ENCODE measurements around the gene TUT7.

The TUT7 gene

DNA sequence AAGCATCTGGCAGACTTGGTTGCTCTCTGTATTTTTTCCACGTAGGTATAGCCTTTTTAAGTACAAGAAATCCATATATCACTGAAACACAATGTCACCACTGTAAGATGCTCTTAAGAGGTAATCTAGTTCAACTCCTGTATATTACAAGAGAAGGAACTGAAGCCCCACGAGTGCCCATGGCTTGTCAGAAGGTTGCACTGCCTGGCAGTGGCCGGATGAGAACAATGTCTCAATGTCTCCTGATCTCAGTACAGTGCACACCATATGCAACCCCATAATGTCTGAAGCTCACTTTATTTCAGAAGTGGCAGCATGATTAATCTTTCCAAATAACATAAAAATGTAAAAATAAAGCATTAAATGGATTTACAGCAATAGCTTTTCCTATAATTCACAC is 27.7 kb downstream of the TUT7 start:
- ChIA-PET CTCF (interaction anchor here (0.6 to 1.0 kb wide), 3 partner anchors 21 to 38 kb away, joined by 3 read pairs; no protein-coding TSS in a partner anchor), POLR2A (no interaction called here)
- TF ChIP-seq ZNF629 (tag by site-specific recombination; IDR thresholded peaks at IDR 0.05) (no peak), YY1 (tag by site-specific recombination; IDR thresholded peaks at IDR 0.05) (no peak), ZNF174 (tag by site-specific recombination; IDR thresholded peaks at IDR 0.05) (no peak), MZF1 (tag by site-specific recombination; IDR thresholded peaks at IDR 0.05; ENCODE audit: borderline replicate concordance) (no peak), OVOL3 (tag by site-specific recombination; IDR thresholded peaks at IDR 0.05) (no peak), ZNF624 (tag by site-specific recombination; IDR thresholded peaks at IDR 0.05) (no peak), ZNF791 (tag by site-specific recombination; IDR thresholded peaks at IDR 0.05) (no peak), KLF10 (tag by site-specific recombination; IDR thresholded peaks at IDR 0.05) (no peak), ZNF138 (tag by site-specific recombination; IDR thresholded peaks at IDR 0.05; ENCODE audit: borderline replicate concordance) (no peak), ZNF157 (tag by site-specific recombination; IDR thresholded peaks at IDR 0.05) (no peak), ZNF24 (tag by site-specific recombination; IDR thresholded peaks at IDR 0.05) (no peak), ZNF202 (tag by site-specific recombination; IDR thresholded peaks at IDR 0.05; ENCODE audit: borderline replicate concordance) (no peak)
- TF ChIP-seq, protein P1, sequence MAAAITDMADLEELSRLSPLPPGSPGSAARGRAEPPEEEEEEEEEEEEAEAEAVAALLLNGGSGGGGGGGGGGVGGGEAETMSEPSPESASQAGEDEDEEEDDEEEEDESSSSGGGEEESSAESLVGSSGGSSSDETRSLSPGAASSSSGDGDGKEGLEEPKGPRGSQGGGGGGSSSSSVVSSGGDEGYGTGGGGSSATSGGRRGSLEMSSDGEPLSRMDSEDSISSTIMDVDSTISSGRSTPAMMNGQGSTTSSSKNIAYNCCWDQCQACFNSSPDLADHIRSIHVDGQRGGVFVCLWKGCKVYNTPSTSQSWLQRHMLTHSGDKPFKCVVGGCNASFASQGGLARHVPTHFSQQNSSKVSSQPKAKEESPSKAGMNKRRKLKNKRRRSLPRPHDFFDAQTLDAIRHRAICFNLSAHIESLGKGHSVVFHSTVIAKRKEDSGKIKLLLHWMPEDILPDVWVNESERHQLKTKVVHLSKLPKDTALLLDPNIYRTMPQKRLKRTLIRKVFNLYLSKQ (tag by site-specific recombination; IDR thresholded peaks at IDR 0.05; ENCODE audit: borderline replicate concordance) = no peak
- TF ChIP-seq, protein P2, sequence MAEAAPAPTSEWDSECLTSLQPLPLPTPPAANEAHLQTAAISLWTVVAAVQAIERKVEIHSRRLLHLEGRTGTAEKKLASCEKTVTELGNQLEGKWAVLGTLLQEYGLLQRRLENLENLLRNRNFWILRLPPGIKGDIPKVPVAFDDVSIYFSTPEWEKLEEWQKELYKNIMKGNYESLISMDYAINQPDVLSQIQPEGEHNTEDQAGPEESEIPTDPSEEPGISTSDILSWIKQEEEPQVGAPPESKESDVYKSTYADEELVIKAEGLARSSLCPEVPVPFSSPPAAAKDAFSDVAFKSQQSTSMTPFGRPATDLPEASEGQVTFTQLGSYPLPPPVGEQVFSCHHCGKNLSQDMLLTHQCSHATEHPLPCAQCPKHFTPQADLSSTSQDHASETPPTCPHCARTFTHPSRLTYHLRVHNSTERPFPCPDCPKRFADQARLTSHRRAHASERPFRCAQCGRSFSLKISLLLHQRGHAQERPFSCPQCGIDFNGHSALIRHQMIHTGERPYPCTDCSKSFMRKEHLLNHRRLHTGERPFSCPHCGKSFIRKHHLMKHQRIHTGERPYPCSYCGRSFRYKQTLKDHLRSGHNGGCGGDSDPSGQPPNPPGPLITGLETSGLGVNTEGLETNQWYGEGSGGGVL (tag by site-specific recombination; IDR thresholded peaks at IDR 0.05) = no peak
- TF ChIP-seq, protein P3, sequence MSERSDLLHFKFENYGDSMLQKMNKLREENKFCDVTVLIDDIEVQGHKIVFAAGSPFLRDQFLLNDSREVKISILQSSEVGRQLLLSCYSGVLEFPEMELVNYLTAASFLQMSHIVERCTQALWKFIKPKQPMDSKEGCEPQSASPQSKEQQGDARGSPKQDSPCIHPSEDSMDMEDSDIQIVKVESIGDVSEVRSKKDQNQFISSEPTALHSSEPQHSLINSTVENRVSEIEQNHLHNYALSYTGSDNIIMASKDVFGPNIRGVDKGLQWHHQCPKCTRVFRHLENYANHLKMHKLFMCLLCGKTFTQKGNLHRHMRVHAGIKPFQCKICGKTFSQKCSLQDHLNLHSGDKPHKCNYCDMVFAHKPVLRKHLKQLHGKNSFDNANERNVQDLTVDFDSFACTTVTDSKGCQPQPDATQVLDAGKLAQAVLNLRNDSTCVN (tag by site-specific recombination; optimal IDR thresholded peaks at IDR 0.05) = no peak
- TF ChIP-seq, protein P4, sequence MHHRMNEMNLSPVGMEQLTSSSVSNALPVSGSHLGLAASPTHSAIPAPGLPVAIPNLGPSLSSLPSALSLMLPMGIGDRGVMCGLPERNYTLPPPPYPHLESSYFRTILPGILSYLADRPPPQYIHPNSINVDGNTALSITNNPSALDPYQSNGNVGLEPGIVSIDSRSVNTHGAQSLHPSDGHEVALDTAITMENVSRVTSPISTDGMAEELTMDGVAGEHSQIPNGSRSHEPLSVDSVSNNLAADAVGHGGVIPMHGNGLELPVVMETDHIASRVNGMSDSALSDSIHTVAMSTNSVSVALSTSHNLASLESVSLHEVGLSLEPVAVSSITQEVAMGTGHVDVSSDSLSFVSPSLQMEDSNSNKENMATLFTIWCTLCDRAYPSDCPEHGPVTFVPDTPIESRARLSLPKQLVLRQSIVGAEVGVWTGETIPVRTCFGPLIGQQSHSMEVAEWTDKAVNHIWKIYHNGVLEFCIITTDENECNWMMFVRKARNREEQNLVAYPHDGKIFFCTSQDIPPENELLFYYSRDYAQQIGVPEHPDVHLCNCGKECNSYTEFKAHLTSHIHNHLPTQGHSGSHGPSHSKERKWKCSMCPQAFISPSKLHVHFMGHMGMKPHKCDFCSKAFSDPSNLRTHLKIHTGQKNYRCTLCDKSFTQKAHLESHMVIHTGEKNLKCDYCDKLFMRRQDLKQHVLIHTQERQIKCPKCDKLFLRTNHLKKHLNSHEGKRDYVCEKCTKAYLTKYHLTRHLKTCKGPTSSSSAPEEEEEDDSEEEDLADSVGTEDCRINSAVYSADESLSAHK (tag by site-specific recombination; IDR thresholded peaks at IDR 0.05) = no peak
- TF ChIP-seq, protein P5, sequence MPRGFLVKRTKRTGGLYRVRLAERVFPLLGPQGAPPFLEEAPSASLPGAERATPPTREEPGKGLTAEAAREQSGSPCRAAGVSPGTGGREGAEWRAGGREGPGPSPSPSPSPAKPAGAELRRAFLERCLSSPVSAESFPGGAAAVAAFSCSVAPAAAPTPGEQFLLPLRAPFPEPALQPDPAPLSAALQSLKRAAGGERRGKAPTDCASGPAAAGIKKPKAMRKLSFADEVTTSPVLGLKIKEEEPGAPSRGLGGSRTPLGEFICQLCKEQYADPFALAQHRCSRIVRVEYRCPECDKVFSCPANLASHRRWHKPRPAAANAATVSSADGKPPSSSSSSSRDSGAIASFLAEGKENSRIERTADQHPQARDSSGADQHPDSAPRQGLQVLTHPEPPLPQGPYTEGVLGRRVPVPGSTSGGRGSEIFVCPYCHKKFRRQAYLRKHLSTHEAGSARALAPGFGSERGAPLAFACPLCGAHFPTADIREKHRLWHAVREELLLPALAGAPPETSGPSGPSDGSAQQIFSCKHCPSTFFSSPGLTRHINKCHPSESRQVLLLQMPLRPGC (tag by site-specific recombination; IDR thresholded peaks at IDR 0.05) = no peak
- no peaks in the 10 kb centered on the region for H3K4me1 ChIP-seq (ENCODE audit: control insufficient read depth, insufficient read depth, low read length)
- peaks cover 25 to 69% of the 10 kb centered on the region in 2 experiments for H3K36me3 ChIP-seq (ENCODE audit: control insufficient read depth in 2 of 2, insufficient read depth in 1 of 2, low read length in 2 of 2)
- H3K9me3 ChIP-seq (ENCODE audit: control insufficient read depth, insufficient read depth, low read depth, low read length) = no peaks in the 10 kb centered on the region
- H3K27ac ChIP-seq (ENCODE audit: extremely low read depth, low read depth, low read length) = no peak overlapping the region
- H3K4me3 ChIP-seq (ENCODE audit: low read depth, low read length) = no peak overlapping the region
